Measurements from ENCODE around the gene SLC25A22.

DNA sequence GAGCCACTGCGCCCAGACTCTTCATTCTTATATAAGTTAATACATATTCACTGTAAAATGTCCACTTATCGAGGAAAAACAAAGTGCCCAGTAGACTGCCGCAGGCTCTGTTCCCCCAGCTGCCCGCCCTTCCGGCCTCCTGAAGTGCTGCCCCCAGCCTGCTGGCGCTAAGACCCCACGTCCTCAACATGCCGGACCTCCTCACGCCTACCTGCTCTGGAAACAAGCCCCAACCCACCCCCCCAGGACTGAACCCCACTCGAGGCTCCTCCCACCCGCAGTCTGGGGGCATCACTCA, 21.9 kb downstream of the SLC25A22 start:
- no peak for TF ChIP-seq CHD2 (IDR thresholded peaks at IDR 0.05; ENCODE audit: low read length, partially characterized antibody)
- TF ChIP-seq RAD21 (IDR thresholded peaks at IDR 0.05; ENCODE audit: low read length) = no peak
- no peak for TF ChIP-seq TEAD4 (IDR thresholded peaks at IDR 0.05; ENCODE audit: borderline replicate concordance, insufficient read depth)
- TF ChIP-seq, protein P1, sequence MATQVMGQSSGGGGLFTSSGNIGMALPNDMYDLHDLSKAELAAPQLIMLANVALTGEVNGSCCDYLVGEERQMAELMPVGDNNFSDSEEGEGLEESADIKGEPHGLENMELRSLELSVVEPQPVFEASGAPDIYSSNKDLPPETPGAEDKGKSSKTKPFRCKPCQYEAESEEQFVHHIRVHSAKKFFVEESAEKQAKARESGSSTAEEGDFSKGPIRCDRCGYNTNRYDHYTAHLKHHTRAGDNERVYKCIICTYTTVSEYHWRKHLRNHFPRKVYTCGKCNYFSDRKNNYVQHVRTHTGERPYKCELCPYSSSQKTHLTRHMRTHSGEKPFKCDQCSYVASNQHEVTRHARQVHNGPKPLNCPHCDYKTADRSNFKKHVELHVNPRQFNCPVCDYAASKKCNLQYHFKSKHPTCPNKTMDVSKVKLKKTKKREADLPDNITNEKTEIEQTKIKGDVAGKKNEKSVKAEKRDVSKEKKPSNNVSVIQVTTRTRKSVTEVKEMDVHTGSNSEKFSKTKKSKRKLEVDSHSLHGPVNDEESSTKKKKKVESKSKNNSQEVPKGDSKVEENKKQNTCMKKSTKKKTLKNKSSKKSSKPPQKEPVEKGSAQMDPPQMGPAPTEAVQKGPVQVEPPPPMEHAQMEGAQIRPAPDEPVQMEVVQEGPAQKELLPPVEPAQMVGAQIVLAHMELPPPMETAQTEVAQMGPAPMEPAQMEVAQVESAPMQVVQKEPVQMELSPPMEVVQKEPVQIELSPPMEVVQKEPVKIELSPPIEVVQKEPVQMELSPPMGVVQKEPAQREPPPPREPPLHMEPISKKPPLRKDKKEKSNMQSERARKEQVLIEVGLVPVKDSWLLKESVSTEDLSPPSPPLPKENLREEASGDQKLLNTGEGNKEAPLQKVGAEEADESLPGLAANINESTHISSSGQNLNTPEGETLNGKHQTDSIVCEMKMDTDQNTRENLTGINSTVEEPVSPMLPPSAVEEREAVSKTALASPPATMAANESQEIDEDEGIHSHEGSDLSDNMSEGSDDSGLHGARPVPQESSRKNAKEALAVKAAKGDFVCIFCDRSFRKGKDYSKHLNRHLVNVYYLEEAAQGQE (IDR thresholded peaks at IDR 0.05; ENCODE audit: low read depth, low read length) = no peak
- TF ChIP-seq POLR2AphosphoS5 (IDR thresholded peaks at IDR 0.05; ENCODE audit: low read depth, low read length) = no peak
- TF ChIP-seq SIN3A (IDR thresholded peaks at IDR 0.05; ENCODE audit: borderline replicate concordance, low read depth, low read length) = no peak
- TF ChIP-seq RFX5 (IDR thresholded peaks at IDR 0.05; ENCODE audit: low read length) = no peak
- TF ChIP-seq, protein P2, sequence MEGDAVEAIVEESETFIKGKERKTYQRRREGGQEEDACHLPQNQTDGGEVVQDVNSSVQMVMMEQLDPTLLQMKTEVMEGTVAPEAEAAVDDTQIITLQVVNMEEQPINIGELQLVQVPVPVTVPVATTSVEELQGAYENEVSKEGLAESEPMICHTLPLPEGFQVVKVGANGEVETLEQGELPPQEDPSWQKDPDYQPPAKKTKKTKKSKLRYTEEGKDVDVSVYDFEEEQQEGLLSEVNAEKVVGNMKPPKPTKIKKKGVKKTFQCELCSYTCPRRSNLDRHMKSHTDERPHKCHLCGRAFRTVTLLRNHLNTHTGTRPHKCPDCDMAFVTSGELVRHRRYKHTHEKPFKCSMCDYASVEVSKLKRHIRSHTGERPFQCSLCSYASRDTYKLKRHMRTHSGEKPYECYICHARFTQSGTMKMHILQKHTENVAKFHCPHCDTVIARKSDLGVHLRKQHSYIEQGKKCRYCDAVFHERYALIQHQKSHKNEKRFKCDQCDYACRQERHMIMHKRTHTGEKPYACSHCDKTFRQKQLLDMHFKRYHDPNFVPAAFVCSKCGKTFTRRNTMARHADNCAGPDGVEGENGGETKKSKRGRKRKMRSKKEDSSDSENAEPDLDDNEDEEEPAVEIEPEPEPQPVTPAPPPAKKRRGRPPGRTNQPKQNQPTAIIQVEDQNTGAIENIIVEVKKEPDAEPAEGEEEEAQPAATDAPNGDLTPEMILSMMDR (IDR thresholded peaks at IDR 0.05) = no peak
- TF ChIP-seq, protein P3, sequence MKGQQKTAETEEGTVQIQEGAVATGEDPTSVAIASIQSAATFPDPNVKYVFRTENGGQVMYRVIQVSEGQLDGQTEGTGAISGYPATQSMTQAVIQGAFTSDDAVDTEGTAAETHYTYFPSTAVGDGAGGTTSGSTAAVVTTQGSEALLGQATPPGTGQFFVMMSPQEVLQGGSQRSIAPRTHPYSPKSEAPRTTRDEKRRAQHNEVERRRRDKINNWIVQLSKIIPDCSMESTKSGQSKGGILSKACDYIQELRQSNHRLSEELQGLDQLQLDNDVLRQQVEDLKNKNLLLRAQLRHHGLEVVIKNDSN (IDR thresholded peaks at IDR 0.05; ENCODE audit: borderline replicate concordance, low read depth) = no peak
- TF ChIP-seq FOXJ3 (CRISPR knock-in tag; IDR thresholded peaks at IDR 0.05) = no peak
- TF ChIP-seq, protein P4, sequence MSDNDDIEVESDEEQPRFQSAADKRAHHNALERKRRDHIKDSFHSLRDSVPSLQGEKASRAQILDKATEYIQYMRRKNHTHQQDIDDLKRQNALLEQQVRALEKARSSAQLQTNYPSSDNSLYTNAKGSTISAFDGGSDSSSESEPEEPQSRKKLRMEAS (IDR thresholded peaks at IDR 0.05; ENCODE audit: low read depth) = no peak
- TF ChIP-seq TAF1 (IDR thresholded peaks at IDR 0.05; ENCODE audit: borderline replicate concordance, low read depth, low read length) = no peak
- TF ChIP-seq JUND (IDR thresholded peaks at IDR 0.05) = no peak
